ENCODE data around the gene COA1.
"Not testable (repeated sequence)": the region's sequence is repeated elsewhere in the genome, so short reads cannot be mapped to it uniquely, and the experiment has no call there.

Gene COA1

GRCh38 chr7:43602256-43602655, 127.1 kb downstream of the COA1 start:
- no peak for DNase-seq (ENCODE audit: low read depth in 2 of 3, low spot score in 1 of 3)

- no peak for DNase-seq (ENCODE audit: low read depth in 2 of 3, low spot score in 1 of 3)
Observed at GRCh38 chr7:43600056-43600455, 129.3 kb downstream of the COA1 start.

- DNase-seq (ENCODE audit: low read depth in 2 of 3, low spot score in 1 of 3), result not testable (repeated sequence)
Observed at GRCh38 chr7:43596426-43596825, 132.9 kb downstream of the COA1 start.

GRCh38 chr7:43594020-43594419, 135.3 kb downstream of the COA1 start:
- DNase-seq (ENCODE audit: low read depth in 2 of 3, low spot score in 1 of 3), result no peak

GRCh38 chr7:43593010-43593409, 136.3 kb downstream of the COA1 start:
- DNase-seq (ENCODE audit: low read depth in 2 of 3, low spot score in 1 of 3), result no peak

- DNase-seq (ENCODE audit: low read depth in 2 of 3, low spot score in 1 of 3), result no peak
Observed at GRCh38 chr7:43592326-43592725, 137.0 kb downstream of the COA1 start.

- DNase-seq (ENCODE audit: low read depth in 2 of 3, low spot score in 1 of 3), result no peak
Observed at GRCh38 chr7:43591558-43592180, 137.7 kb downstream of the COA1 start.

GRCh38 chr7:43590862-43591557, 138.3 kb downstream of the COA1 start:
- peak in 2 of 3 donors; percentile 37 to 50 for DNase-seq (ENCODE audit: low read depth in 2 of 3, low spot score in 1 of 3)

- DNase-seq (ENCODE audit: low read depth in 2 of 3, low spot score in 1 of 3), result no peak
Observed at GRCh38 chr7:43589728-43590127, 139.6 kb downstream of the COA1 start.

Measured in stimulated activated CD4-positive, alpha-beta T cell treated with anti-CD3 and anti-CD28 coated beads, Interleukin-12 subunit alpha, Interleukin-12 subunit beta, amount 100 ng/mL, for 48 hours (primary cell).